Esophagus muscularis mucosa (tissue), 4 donors: ENCODE measurements around the gene GLIS1.

ENCODE experiments used
- CTCF ChIP-seq, 3 experiments: fragments of 200-600 bp in 2 of 3; fragments of 450-650 bp in 1 of 3; sonication (generic) in 2 of 3; IDR thresholded peaks; one replicate each; pipeline ENCODE4 v1.5.1; 2017 to 2019; ENCODE audit warnings: antibody characterized with exemption in 3 of 3, mild to moderate bottlenecking in 2 of 3, moderate library complexity in 1 of 3
- EP300 ChIP-seq: sonication (generic); formaldehyde crosslinking; IDR thresholded peaks from one replicate; pipeline ENCODE4 v1.6.1; 2017; ENCODE audit warnings: antibody characterized with exemption
- POLR2A ChIP-seq: fragments of 450-650 bp; IDR thresholded peaks from one replicate; pipeline ENCODE4 v1.6.1; 2017; ENCODE audit warnings: antibody characterized with exemption, moderate library complexity, mild to moderate bottlenecking, low read depth

DNA sequence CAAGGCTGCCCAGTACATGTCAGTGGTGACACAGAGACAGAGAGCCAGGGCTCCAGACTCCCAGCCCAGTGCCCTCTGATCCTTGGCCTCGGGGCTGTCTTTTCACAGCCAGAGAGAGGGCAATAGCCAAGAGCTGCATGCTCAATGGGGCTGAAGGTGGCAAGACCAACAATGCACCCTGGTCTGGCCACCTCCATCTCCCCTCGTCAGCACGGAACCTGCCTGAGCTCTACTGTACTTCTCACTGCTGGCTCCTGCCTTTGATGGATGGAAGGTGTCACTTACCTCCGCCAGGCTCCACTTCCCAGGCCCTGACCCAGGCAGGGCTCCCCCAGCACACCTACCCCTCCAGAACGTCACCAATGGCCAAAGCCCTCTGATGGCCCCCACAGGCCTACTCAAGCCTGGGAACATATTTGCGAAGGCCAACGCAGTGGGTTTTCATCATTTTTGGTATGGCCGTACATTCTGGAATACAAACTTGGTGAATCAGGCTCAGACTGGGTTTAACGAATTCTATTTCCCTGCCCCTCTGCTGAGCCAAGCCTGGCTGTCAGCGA lies 191.7 kb downstream of the GLIS1 start:
- TF ChIP-seq CTCF (IDR thresholded peaks at IDR 0.05) (no peak), POLR2A (no peak), EP300 (no peak)
